ENCODE results near the gene USH2A. TPM values are rescaled to one million over a fixed set of nuclear protein-coding genes. Genes with fewer than 3 reads are reported as not detected.

The USH2A gene
- total RNA-seq, 2 experiments from 2014 or later, result not detected

DNA sequence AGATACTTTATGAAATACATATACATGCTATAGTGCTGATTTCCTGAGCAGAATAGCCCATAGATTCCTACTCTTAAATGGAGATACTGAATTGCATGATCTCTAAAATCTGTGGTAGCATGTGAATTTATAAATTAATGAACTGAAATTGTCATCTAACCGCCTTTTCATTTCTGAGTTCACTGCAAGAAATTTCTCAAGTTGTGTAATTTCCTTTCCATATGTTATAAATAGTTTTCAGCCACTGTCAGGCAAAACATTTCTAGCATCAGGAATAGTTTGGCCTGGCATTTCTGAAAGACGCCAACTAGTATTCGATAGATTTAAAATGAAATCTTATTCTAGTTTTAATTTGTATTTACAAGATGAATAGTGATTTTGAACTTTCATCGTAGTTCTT, 310.1 kb downstream of the USH2A start:
- Mint-ChIP-seq H3K36me3 (ENCODE audit: low read depth) (no peaks in the 10 kb centered on the region), H3K4me1 (no peaks in the 10 kb centered on the region), H3K9me3 (ENCODE audit: low read depth) (no peaks in the 10 kb centered on the region), H3K4me3 (no peak overlapping the region), H3K27ac (no peak overlapping the region), H3K27me3 (no peaks in the 10 kb centered on the region)
- ChIA-PET POLR2A (no interaction called here), CTCF (no interaction called here)
- intact Hi-C loops (cut with DNase I, micrococcal nuclease), result no loop called here
- DNase-seq (no peak), ATAC-seq (no peak)

DNA sequence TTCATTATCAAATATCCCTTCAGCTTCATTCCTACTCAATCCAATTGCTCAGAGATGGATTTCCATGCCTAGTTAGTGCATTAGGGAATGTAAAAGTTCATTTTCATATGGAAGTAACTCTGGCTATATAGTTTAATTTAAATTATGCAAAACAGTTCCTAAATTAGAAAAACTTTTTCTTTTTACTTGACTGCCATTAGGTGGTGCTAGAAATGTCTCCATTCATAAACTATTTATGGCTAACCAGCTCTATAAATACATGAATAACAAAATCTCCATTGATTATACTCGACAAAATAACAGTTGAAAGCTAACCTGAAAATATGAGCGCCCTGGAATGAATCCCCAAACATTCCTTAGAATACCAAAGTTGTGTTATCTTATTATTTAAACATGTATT, 311.4 kb downstream of the USH2A start:
- Mint-ChIP-seq H3K9me3 (ENCODE audit: low read depth) (no peaks in the 10 kb centered on the region), H3K27ac (no peak overlapping the region), H3K27me3 (no peaks in the 10 kb centered on the region), H3K4me1 (no peaks in the 10 kb centered on the region), H3K4me3 (no peak overlapping the region), H3K36me3 (ENCODE audit: low read depth) (no peaks in the 10 kb centered on the region)
- ATAC-seq (no peak), DNase-seq (no peak)
- CTCF ChIA-PET, result interaction anchor here (0.7 kb wide), 1 partner anchor 1229 kb away, joined by 3 read pairs; no protein-coding TSS in a partner anchor
- intact Hi-C loops (cut with DNase I, micrococcal nuclease), result no loop called here
- POLR2A ChIA-PET, result no interaction called here

DNA sequence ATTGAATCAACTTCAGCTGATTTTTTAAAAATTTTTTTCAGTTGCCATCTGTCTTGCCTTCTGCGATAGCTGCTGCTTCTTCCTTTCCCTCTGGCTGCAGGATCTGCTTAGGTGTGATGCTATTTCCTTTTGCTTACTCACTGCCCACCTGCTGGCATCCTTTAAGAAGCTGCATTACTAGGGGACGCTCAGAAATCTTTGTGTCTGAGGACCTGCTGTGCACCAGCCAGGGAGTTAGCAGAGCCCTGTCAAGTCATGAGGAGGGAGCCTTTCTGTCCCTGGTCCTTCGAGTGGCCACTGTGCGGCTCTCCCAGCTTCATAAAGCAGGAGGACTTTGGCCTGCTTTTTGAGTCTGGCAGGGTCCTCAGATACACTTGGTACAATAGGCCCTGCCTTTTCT, 327.8 kb downstream of the USH2A start:
- Mint-ChIP-seq H3K27me3 (no peaks in the 10 kb centered on the region), H3K27ac (no peak overlapping the region), H3K4me1 (no peaks in the 10 kb centered on the region), H3K36me3 (ENCODE audit: low read depth) (no peaks in the 10 kb centered on the region), H3K4me3 (no peak overlapping the region), H3K9me3 (ENCODE audit: low read depth) (peaks cover 4% of the 10 kb centered on the region)
- CTCF ChIA-PET, result no interaction called here
- POLR2A ChIA-PET, result no interaction called here
- intact Hi-C loops (cut with DNase I, micrococcal nuclease), result no loop called here
- ATAC-seq (no peak), DNase-seq (no peak)

DNA sequence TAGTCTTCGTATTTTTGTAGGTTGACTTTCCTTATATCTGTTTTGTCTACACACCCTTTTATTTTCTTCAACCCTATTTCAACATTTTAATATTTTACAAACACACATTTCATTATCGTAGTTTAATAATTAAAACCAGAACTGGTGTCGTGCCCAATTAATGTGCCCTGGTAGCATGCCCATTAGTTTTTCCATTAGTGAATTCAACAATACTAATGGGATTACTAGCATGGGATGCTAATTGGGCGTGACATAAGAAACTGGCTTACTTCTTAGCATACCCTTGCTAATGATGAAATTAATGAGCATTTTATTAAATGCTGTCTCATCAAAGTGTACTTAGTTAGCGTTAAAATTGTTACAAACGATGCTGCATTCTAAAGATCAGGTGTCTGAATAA, 332.7 kb downstream of the USH2A start:
- Mint-ChIP-seq H3K27me3 (no peaks in the 10 kb centered on the region), H3K27ac (no peak overlapping the region), H3K9me3 (ENCODE audit: low read depth) (peaks cover 3% of the 10 kb centered on the region), H3K36me3 (ENCODE audit: low read depth) (no peaks in the 10 kb centered on the region), H3K4me1 (no peaks in the 10 kb centered on the region), H3K4me3 (no peak overlapping the region)
- ChIA-PET POLR2A (no interaction called here), CTCF (interaction anchor here (0.8 kb wide), 1 partner anchor 718 kb away, joined by 3 read pairs; no protein-coding TSS in a partner anchor)
- no peak for ATAC-seq
- intact Hi-C loops (cut with DNase I, micrococcal nuclease), result no loop called here
- DNase-seq, result no peak

DNA sequence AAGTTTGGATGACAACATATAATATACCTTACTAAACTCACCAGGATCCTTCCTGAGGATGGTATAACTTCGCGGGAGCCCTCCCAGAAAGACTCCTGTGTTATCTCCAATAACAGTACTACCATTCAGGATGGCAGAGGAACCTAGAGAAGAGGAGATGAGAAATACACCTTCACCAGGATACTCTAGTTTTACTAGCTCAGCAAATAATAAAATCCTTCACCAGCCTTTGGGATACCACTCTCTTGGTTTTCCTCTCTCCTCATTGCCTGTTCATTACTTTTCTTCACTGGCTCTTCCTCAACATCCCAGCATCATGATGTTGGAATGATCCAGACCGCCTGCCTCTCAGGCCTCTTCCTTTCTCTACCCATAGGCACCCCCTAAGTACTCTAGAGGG, 336.6 kb downstream of the USH2A start:
- ChIA-PET CTCF (no interaction called here), POLR2A (no interaction called here)
- H3K4me3 Mint-ChIP-seq, result no peak overlapping the region
- no peaks in the 10 kb centered on the region for H3K36me3 Mint-ChIP-seq (ENCODE audit: low read depth)
- no peak for DNase-seq
- no peaks in the 10 kb centered on the region for H3K4me1 Mint-ChIP-seq
- H3K9me3 Mint-ChIP-seq (ENCODE audit: low read depth), result peaks cover 6% of the 10 kb centered on the region
- ATAC-seq, result no peak
- no peak overlapping the region for H3K27ac Mint-ChIP-seq
- intact Hi-C loops (cut with DNase I, micrococcal nuclease), result no loop called here
- H3K27me3 Mint-ChIP-seq, result no peaks in the 10 kb centered on the region

DNA sequence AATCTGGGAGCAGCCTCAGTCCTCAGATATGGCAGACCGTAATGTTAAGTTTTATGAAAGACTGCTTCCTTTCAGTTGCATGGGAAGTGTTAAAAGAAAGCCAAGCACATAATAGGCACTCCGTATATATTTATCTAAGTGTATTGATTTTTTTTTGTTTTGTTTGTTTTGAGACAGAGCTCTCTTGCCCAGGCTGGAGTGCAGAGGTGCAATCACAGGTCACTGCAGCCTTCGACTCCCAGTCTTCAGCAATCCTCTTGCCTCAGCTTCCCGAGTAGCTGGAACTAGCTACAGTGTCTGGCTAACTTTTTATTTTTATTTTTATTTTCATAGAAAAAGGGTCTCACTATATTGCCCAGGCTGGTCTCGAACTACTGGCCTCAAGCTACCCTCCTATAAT, 341.8 kb downstream of the USH2A start:
- ChIA-PET POLR2A (no interaction called here), CTCF (no interaction called here)
- intact Hi-C loops (cut with DNase I, micrococcal nuclease), result no loop called here
- H3K36me3 Mint-ChIP-seq (ENCODE audit: low read depth), result no peaks in the 10 kb centered on the region
- H3K9me3 Mint-ChIP-seq (ENCODE audit: low read depth), result peaks cover 3% of the 10 kb centered on the region
- H3K4me3 Mint-ChIP-seq, result no peak overlapping the region
- ATAC-seq, result no peak
- H3K27ac Mint-ChIP-seq, result no peak overlapping the region
- no peak for DNase-seq
- H3K27me3 Mint-ChIP-seq, result no peaks in the 10 kb centered on the region
- no peaks in the 10 kb centered on the region for H3K4me1 Mint-ChIP-seq

DNA sequence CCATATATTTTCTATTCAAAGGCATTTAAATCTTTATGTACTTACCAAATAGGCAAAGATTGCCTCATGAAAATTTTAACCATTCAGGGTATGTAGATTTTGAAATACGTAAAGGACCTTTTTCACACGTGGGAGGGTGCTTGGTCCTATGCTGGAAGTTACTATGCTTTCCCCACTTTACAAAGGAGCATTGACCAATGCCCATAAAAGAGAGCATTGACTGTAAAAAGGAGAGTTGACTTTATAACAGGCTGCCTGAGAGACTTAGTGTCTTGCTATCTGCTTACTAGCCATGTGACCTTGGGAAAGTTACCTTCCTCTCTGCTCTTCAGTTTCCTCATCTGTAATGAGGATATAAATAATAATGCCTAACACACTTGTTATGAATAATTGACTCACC, 346.5 kb downstream of the USH2A start:
- ChIA-PET CTCF (no interaction called here), POLR2A (no interaction called here)
- Mint-ChIP-seq H3K27ac (no peak overlapping the region), H3K27me3 (no peaks in the 10 kb centered on the region), H3K4me3 (no peak overlapping the region), H3K36me3 (ENCODE audit: low read depth) (no peaks in the 10 kb centered on the region), H3K9me3 (ENCODE audit: low read depth) (no peaks in the 10 kb centered on the region), H3K4me1 (no peaks in the 10 kb centered on the region)
- no peak for DNase-seq
- intact Hi-C loops (cut with DNase I, micrococcal nuclease), result no loop called here
- no peak for ATAC-seq

DNA sequence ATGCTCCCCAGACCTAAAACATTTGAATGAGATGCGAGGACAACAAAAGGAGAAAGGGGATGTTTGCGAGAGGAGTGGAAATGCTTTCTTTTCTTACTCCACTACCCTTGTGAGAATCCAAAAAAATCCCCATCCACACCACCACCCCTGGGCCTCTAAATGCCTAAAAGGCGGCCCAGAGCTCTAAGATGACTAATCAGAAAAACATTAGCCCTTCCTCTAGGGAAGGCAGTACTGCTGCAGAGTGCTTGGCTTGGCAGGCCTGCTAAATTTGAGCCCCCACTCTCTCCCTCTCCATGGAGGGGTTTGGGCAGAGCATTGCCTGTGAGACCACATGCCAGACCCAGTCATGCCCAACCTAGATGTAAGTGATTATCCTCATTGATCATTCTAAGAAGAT, 347.9 kb downstream of the USH2A start:
- Mint-ChIP-seq H3K4me1 (no peaks in the 10 kb centered on the region), H3K36me3 (ENCODE audit: low read depth) (no peaks in the 10 kb centered on the region), H3K4me3 (no peak overlapping the region), H3K27ac (no peak overlapping the region), H3K9me3 (ENCODE audit: low read depth) (no peaks in the 10 kb centered on the region), H3K27me3 (no peaks in the 10 kb centered on the region)
- POLR2A ChIA-PET, result no interaction called here
- ATAC-seq (no peak), DNase-seq (no peak)
- intact Hi-C loops (cut with DNase I, micrococcal nuclease), result no loop called here
- CTCF ChIA-PET, result no interaction called here

DNA sequence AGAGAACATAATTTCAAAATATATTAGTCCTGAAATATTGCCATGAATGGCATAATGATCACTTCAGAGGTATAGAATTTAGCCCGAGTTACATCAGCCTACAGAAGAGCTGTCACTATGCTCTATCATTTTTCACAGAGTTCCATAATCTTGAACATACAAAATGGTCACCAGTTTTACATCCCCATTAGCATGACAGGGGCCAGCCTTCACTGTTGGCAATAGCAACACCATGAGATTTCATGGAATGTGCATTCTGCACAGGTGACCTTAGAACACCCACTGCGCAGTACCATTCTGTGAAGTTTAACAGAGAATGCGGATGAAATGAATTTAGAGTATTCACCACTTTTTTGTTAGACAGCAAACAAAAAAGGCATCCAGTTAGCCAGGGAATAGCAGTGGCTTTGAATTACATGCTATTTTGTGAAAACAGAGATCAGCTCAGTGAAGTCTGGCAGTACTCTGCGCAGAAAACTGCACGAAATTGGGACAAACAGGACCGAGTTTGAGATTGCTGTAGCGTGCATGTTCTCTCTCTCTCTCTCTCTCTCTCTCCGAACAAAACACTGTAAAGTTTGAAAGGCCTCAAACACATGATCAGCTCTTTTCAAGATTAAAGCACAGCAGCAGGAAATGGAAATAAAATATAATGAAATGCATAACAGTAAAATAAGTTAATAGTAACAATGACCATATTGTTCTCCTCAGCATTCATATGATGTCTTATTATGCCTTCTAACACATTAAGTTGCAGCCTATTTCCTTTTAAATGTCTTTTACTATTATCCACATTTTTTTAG, 349.3 kb downstream of the USH2A start:
- Mint-ChIP-seq H3K27me3 (no peaks in the 10 kb centered on the region), H3K9me3 (ENCODE audit: low read depth) (no peaks in the 10 kb centered on the region), H3K4me3 (no peak overlapping the region), H3K4me1 (no peaks in the 10 kb centered on the region), H3K27ac (no peak overlapping the region), H3K36me3 (ENCODE audit: low read depth) (no peaks in the 10 kb centered on the region)
- ChIA-PET CTCF (no interaction called here), POLR2A (no interaction called here)
- ATAC-seq (no peak), DNase-seq (no peak)
- intact Hi-C loops (cut with DNase I, micrococcal nuclease), result no loop called here

DNA sequence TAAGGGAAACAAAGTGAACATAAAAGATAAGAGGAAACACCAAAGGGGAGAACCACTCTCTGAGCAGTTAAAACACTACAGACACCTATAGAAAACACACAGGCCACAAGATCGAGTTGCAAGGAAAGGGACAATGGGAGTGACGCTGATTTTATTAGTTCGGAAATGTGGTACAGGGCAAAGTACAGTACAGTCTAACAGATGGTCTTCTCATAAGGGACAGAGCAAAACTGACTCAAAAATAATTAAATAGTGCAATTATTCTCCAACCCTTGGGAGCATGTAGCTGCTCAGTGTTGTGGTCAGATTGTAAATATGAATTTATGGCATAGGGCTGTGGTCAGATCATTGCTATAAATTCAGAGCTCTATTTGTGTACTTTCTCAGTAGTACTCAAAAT, 352.0 kb downstream of the USH2A start:
- ChIA-PET CTCF (interaction anchor here (0.9 kb wide), 1 partner anchor 10 kb away, joined by 3 read pairs; no protein-coding TSS in a partner anchor), POLR2A (no interaction called here)
- DNase-seq (no peak), ATAC-seq (no peak)
- H3K4me1 Mint-ChIP-seq, result no peaks in the 10 kb centered on the region
- intact Hi-C loops (cut with DNase I, micrococcal nuclease), result no loop called here
- H3K9me3 Mint-ChIP-seq (ENCODE audit: low read depth), result peaks cover 4% of the 10 kb centered on the region
- no peaks in the 10 kb centered on the region for H3K27me3 Mint-ChIP-seq
- H3K27ac Mint-ChIP-seq, result no peak overlapping the region
- H3K36me3 Mint-ChIP-seq (ENCODE audit: low read depth), result no peaks in the 10 kb centered on the region
- H3K4me3 Mint-ChIP-seq, result no peak overlapping the region

DNA sequence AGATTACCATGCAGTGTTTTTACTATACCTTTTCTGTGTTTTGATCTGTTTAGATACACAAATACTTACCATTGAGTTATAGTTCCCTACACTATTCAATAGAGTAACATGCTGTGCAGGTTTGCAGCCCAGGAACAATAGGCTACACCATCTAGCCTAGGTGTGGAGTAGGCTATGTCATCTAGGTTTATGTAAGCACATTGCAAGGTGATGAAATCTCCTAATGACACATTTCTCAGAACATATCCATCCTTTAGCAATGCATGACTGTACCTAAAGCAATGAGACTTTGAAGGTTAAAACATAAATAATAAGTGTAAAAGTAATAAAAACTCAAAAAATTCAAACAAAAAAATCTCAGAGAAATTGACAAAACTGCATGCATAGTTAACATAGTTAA, 358.6 kb downstream of the USH2A start:
- ChIA-PET POLR2A (no interaction called here), CTCF (no interaction called here)
- no peaks in the 10 kb centered on the region for H3K36me3 Mint-ChIP-seq (ENCODE audit: low read depth)
- peaks cover 4% of the 10 kb centered on the region for H3K9me3 Mint-ChIP-seq (ENCODE audit: low read depth)
- H3K27ac Mint-ChIP-seq, result no peak overlapping the region
- H3K4me3 Mint-ChIP-seq, result no peak overlapping the region
- intact Hi-C loops (cut with DNase I, micrococcal nuclease), result no loop called here
- no peak for ATAC-seq
- H3K27me3 Mint-ChIP-seq, result no peaks in the 10 kb centered on the region
- H3K4me1 Mint-ChIP-seq, result no peaks in the 10 kb centered on the region
- no peak for DNase-seq

DNA sequence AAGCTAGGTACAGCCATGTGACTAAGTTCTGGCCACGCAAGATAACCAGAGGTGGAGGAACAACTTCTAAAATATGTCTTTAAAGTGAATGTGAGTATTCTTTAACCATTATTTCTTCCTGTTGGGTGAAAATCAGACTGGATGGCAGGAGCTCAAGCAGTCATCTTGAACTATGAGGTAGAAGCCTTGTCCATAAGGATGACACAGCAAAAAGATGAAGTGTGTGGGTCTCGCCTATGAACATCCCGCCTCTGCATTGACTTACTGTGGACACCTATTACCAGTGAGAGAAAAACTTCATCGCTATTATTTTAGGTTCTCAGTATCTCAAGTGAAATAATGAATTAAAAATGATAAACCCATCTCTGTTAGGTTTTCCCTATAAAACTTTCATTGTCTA, 365.3 kb downstream of the USH2A start:
- no peaks in the 10 kb centered on the region for H3K4me1 Mint-ChIP-seq
- no peak overlapping the region for H3K4me3 Mint-ChIP-seq
- H3K27ac Mint-ChIP-seq, result no peak overlapping the region
- H3K27me3 Mint-ChIP-seq, result no peaks in the 10 kb centered on the region
- ATAC-seq (no peak), DNase-seq (no peak)
- ChIA-PET POLR2A (no interaction called here), CTCF (no interaction called here)
- H3K9me3 Mint-ChIP-seq (ENCODE audit: low read depth), result no peaks in the 10 kb centered on the region
- intact Hi-C loops (cut with DNase I, micrococcal nuclease), result no loop called here
- no peaks in the 10 kb centered on the region for H3K36me3 Mint-ChIP-seq (ENCODE audit: low read depth)

DNA sequence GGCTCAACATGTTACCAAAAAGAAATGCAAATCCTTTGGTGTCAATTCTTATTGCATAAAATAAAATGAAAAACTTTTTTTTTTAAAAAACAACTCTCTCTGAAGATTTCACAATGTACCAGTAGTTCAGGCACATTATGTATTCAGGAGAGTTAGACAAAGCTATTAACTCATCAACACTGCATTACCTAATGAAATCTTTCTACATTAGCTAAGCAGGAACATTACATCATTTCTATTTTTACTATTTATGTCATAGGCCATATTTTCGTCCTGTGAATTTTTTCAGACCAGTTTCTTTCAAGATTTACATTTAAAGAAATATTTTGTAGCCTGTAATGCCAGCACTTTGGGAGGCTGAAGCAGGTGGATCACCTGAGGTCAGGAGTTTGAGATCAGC, 366.2 kb downstream of the USH2A start:
- Mint-ChIP-seq H3K4me1 (no peaks in the 10 kb centered on the region), H3K9me3 (ENCODE audit: low read depth) (no peaks in the 10 kb centered on the region), H3K4me3 (no peak overlapping the region), H3K36me3 (ENCODE audit: low read depth) (no peaks in the 10 kb centered on the region), H3K27me3 (no peaks in the 10 kb centered on the region), H3K27ac (no peak overlapping the region)
- ChIA-PET CTCF (no interaction called here), POLR2A (no interaction called here)
- DNase-seq (no peak), ATAC-seq (no peak)
- intact Hi-C loops (cut with DNase I, micrococcal nuclease), result no loop called here

All from activated CD4-positive, alpha-beta T cell treated with anti-CD3 and anti-CD28 coated beads for 36 hours (primary cell).